Keratinocyte (primary cell): ENCODE measurements around the gene RAD54L2.

Experiments used
- EZH2 ChIP-seq: IDR thresholded peaks from one replicate; pipeline ENCODE4 v1.6.1; 2012; ENCODE audit warnings: inconsistent platforms, mild to moderate bottlenecking, low read length, moderate library complexity
- TF ChIP-seq, protein P1 (sequence below), 3 experiments: IDR thresholded peaks in 1 of 3; conservative IDR thresholded peaks in 1 of 3; optimal IDR thresholded peaks in 1 of 3; 2 replicates in 2 of 3; 3 replicates in 1 of 3; pipeline versions ENCODE3 to v1.5.1; 2011; ENCODE audit warnings: low read length in 3 of 3, mild to moderate bottlenecking in 3 of 3, moderate library complexity in 2 of 3, control low read depth in 1 of 3, inconsistent platforms in 1 of 3; ENCODE audit not compliant: insufficient read depth in 2 of 3; ENCODE audit errors: extremely low read depth in 1 of 3

DNA sequence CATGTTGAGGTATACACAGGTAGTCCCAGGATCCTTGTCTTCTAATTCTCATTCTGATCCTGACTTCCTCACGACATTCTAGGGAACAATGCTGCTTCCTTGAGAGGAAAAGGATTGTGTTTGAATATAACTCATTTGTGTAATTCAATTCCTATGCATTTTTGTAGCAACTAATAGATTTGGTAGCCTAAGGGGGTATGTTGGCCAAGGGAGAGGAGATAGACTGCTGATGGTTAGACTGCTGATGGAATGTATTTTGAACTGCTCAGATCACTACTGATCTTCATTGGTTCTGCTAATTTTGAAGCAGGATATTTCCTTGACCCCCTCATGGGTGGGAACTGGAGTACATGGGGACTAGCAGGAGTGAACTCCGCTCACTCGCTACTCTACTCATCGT lies 39.7 kb downstream of the RAD54L2 start:
- TF ChIP-seq, protein P1, sequence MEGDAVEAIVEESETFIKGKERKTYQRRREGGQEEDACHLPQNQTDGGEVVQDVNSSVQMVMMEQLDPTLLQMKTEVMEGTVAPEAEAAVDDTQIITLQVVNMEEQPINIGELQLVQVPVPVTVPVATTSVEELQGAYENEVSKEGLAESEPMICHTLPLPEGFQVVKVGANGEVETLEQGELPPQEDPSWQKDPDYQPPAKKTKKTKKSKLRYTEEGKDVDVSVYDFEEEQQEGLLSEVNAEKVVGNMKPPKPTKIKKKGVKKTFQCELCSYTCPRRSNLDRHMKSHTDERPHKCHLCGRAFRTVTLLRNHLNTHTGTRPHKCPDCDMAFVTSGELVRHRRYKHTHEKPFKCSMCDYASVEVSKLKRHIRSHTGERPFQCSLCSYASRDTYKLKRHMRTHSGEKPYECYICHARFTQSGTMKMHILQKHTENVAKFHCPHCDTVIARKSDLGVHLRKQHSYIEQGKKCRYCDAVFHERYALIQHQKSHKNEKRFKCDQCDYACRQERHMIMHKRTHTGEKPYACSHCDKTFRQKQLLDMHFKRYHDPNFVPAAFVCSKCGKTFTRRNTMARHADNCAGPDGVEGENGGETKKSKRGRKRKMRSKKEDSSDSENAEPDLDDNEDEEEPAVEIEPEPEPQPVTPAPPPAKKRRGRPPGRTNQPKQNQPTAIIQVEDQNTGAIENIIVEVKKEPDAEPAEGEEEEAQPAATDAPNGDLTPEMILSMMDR (optimal IDR thresholded peaks at IDR 0.05 in 1 of 3, IDR thresholded peaks at IDR 0.05 in 1 of 3, conservative IDR thresholded peaks at IDR 0.05 in 1 of 3; ENCODE audit: extremely low read depth in 1 of 3, insufficient read depth in 2 of 3, low read length in 3 of 3) = no peak
- TF ChIP-seq EZH2 = no peak
